Panc1 (cell line): ENCODE measurements around the gene SUPT3H. TPM values are rescaled to one million over a fixed set of nuclear protein-coding genes. Genes with fewer than 3 reads are reported as not detected.

ENCODE experiments used
- ATAC-seq: fragments of 200-7000 bp; cut with Tn5 transposase; 2 replicates; pipeline ENCODE4 v1.9.1; 2020; ENCODE audit warnings: mild to moderate bottlenecking, moderate library complexity
- BruUV-seq: library from RNA; stranded (reverse); fragments of 400-500 nt; replicated peaks from 2 replicates; lab custom pipeline; 2021; lab: Mats Ljungman, UMichigan
- CTCF ChIA-PET: fragments of 300-600 bp; sonication (Branson Sonifier 250); formaldehyde crosslinking; loops from one replicate; lab custom pipeline; 2022; ENCODE audit warnings: antibody characterized with exemption; lab: Charles Lee
- POLR2A ChIA-PET: fragments of 300-600 bp; sonication (Branson Sonifier 250); formaldehyde crosslinking; loops from one replicate; lab custom pipeline; 2022; ENCODE audit warnings: antibody characterized with exemption; lab: Charles Lee
- DNase-seq: peaks from one replicate; pipeline ENCODE4 v3.0.0-alpha.2; 2010; ENCODE audit warnings: low read depth, low spot score
- H3K27ac ChIP-seq: 2 replicates; pipeline ENCODE4 v1.5.1; 2011; ENCODE audit warnings: mild to moderate bottlenecking, low read length, inconsistent platforms
- H3K27me3 ChIP-seq: fragments of 200-500 bp; sonication (Bioruptor generic); 2 replicates; pipeline ENCODE4 v1.6.0; 2014; ENCODE audit warnings: low read length, inconsistent platforms; ENCODE audit not compliant: control insufficient read depth, insufficient read depth
- H3K36me3 ChIP-seq: fragments of 200-500 bp; sonication (Bioruptor generic); 2 replicates; pipeline ENCODE4 v1.5.1; 2014; ENCODE audit warnings: inconsistent platforms, mild to moderate bottlenecking, low read length, moderate library complexity; ENCODE audit not compliant: control insufficient read depth, insufficient read depth
- H3K4me1 ChIP-seq: 2 replicates; pipeline ENCODE4 v1.5.1; 2011; ENCODE audit warnings: inconsistent platforms, mild to moderate bottlenecking, low read length, moderate library complexity; ENCODE audit not compliant: control insufficient read depth, insufficient read depth
- H3K4me3 ChIP-seq, 2 experiments: 2 replicates each; pipeline ENCODE4 v1.5.1; 2011 to 2012; ENCODE audit warnings: low read depth in 2 of 2, low read length in 2 of 2, mild to moderate bottlenecking in 2 of 2, inconsistent platforms in 1 of 2, moderate library complexity in 1 of 2
- H3K9me3 ChIP-seq: fragments of 200-500 bp; sonication (Bioruptor generic); 2 replicates; pipeline ENCODE4 v1.5.1; 2014; ENCODE audit warnings: low read depth, mild to moderate bottlenecking, inconsistent platforms, low read length, moderate library complexity; ENCODE audit not compliant: control insufficient read depth, insufficient read depth
- CTCF ChIP-seq: fragments of 450-650 bp; IDR thresholded peaks from 2 replicates; pipeline ENCODE4 v1.5.1; 2017; ENCODE audit warnings: mild to moderate bottlenecking
- POLR2AphosphoS5 ChIP-seq: IDR thresholded peaks from 2 replicates; pipeline ENCODE4 v1.6.1; 2012; ENCODE audit warnings: mild to moderate bottlenecking, low read depth, low read length, moderate library complexity
- REST ChIP-seq, 2 experiments: IDR thresholded peaks; 2 replicates each; pipeline ENCODE4 v1.6.1; 2011 to 2012; ENCODE audit warnings: low read depth in 2 of 2, control low read depth in 1 of 2, low read length in 1 of 2, mild to moderate bottlenecking in 1 of 2, moderate library complexity in 1 of 2; ENCODE audit not compliant: insufficient read depth in 1 of 2
- SIN3A ChIP-seq: IDR thresholded peaks from 2 replicates; pipeline ENCODE4 v1.6.1; 2012; ENCODE audit warnings: low read depth, mild to moderate bottlenecking, low read length, moderate library complexity, borderline replicate concordance; ENCODE audit not compliant: insufficient read depth
- TCF7L2 ChIP-seq: IDR thresholded peaks from 2 replicates; pipeline ENCODE4 v1.6.1; 2011; ENCODE audit warnings: mild to moderate bottlenecking, low read depth, low read length, inconsistent platforms
- in situ Hi-C: cut with HindIII; loops from 2 replicates; pipeline ENCODE4 v1.10.0; 2016; ENCODE audit warnings: low sequenced_read_pairs, low pct_unique_long_range_greater_than_20kb
- intact Hi-C: fragments of 100-400 bp; cut with micrococcal nuclease; formaldehyde crosslinking; loops from one replicate; pipeline ENCODE4 v1.10.0; 2022; ENCODE audit not compliant: unreplicated experiment
- total RNA-seq: library from RNA; stranded (reverse); gene quantifications from one replicate; pipeline ENCODE4 v1.2.1, GENCODE V29; 2021; ENCODE audit not compliant: unreplicated experiment

SUPT3H gene
- total RNA-seq, 1 experiment from 2014 or later = 11.0 TPM

GRCh38 chr6:44809258-44809657 lies 568.5 kb downstream of the SUPT3H start:
- Histone ChIP-seq H3K27ac (no peak overlapping the region), H3K27me3 (no peaks in the 10 kb centered on the region), H3K4me1 (no peaks in the 10 kb centered on the region), H3K36me3 (no peaks in the 10 kb centered on the region), H3K4me3 (no peak overlapping the region), H3K9me3 (no peaks in the 10 kb centered on the region)
- ATAC-seq = no peak
- DNase-seq = no peak
- in situ Hi-C loops (no loop called here), intact Hi-C loops (no loop called here)
- POLR2A ChIA-PET = no interaction called here
- TF ChIP-seq TCF7L2 (no peak), SIN3A (no peak), POLR2AphosphoS5 (no peak), CTCF (no peak), REST (IDR thresholded peaks at IDR 0.05; ENCODE audit: insufficient read depth in 1 of 2, low read depth in 2 of 2, low read length in 1 of 2) (no peak)
- CTCF ChIA-PET = no interaction called here
- no TSS peak for BruUV-seq

- ATAC-seq = no peak
- DNase-seq = no peak
Observed at GRCh38 chr6:44808148-44808547, 569.6 kb downstream of the SUPT3H start.

More at GRCh38 chr6:44808148-44808547, 569.6 kb downstream of the SUPT3H start:
- Histone ChIP-seq H3K4me3 (no peak overlapping the region), H3K27me3 (no peaks in the 10 kb centered on the region), H3K9me3 (no peaks in the 10 kb centered on the region), H3K4me1 (no peaks in the 10 kb centered on the region), H3K27ac (no peak overlapping the region), H3K36me3 (no peaks in the 10 kb centered on the region)
- intact Hi-C loops (no loop called here), in situ Hi-C loops (no loop called here)
- POLR2A ChIA-PET = no interaction called here
- TF ChIP-seq SIN3A = no peak
- no peak for TF ChIP-seq REST (IDR thresholded peaks at IDR 0.05; ENCODE audit: insufficient read depth in 1 of 2, low read depth in 2 of 2, low read length in 1 of 2)
- TF ChIP-seq TCF7L2 = no peak
- no peak for TF ChIP-seq POLR2AphosphoS5
- no peak for TF ChIP-seq CTCF
- BruUV-seq = no TSS peak
- CTCF ChIA-PET = no interaction called here
